IMR-90 (cell line): ENCODE results near the gene THAP5. TPM values are rescaled to one million over a fixed set of nuclear protein-coding genes. Genes with fewer than 3 reads are reported as not detected.
"Not testable (repeated sequence)": the region's sequence is repeated elsewhere in the genome, so short reads cannot be mapped to it uniquely, and the experiment has no call there.

Experiments
- ATAC-seq: fragments of 200-7000 bp; cut with Tn5 transposase; 2 replicates; pipeline ENCODE4 v1.9.1; 2020; ENCODE audit warnings: low read depth, mild to moderate bottlenecking, moderate library complexity
- BruUV-seq: library from RNA; stranded (reverse); fragments of 400-500 nt; replicated peaks from 2 replicates; lab custom pipeline; 2021; lab: Mats Ljungman, UMichigan
- CTCF ChIA-PET: fragments of 300-600 bp; formaldehyde crosslinking; extraction: SDS; loops from one replicate; lab custom pipeline; 2021; ENCODE audit warnings: antibody characterized with exemption; lab: Yijun Ruan, JAX
- POLR2A ChIA-PET: fragments of 300-600 bp; sonication (Branson Sonifier 250); formaldehyde crosslinking; loops from one replicate; lab custom pipeline; 2022; ENCODE audit warnings: antibody characterized with exemption; ENCODE audit not compliant: unreplicated experiment; lab: Charles Lee
- DNase-seq: peaks from one replicate; pipeline ENCODE4 v3.0.0; 2013
- H2AFZ ChIP-seq: replicated peaks from 2 replicates; pipeline ENCODE3; 2013; ENCODE audit warnings: low read length, mild to moderate bottlenecking; ENCODE audit not compliant: poor library complexity
- H2AK5ac ChIP-seq: 2 replicates; pipeline ENCODE4 v1.6.1; 2013; ENCODE audit warnings: low read depth, low read length, inconsistent platforms
- H2AK9ac ChIP-seq: replicated peaks from 2 replicates; pipeline ENCODE3; 2013; ENCODE audit warnings: mild to moderate bottlenecking, low read depth, low read length, moderate library complexity; ENCODE audit not compliant: poor library complexity
- H2BK120ac ChIP-seq: 2 replicates; pipeline ENCODE4 v1.6.1; 2013; ENCODE audit warnings: low read depth, low read length, inconsistent platforms
- H2BK15ac ChIP-seq: 3 replicates; pipeline ENCODE4 v1.6.1; 2013; ENCODE audit warnings: low read depth, low read length, inconsistent platforms
- H2BK20ac ChIP-seq: 2 replicates; pipeline ENCODE4 v1.6.1; 2013; ENCODE audit warnings: low read depth, mild to moderate bottlenecking, inconsistent platforms, low read length, moderate library complexity
- H2BK5ac ChIP-seq: 2 replicates; pipeline ENCODE4 v1.6.1; 2013; ENCODE audit warnings: mild to moderate bottlenecking, low read depth, low read length, inconsistent platforms; ENCODE audit not compliant: poor library complexity, severe bottlenecking
- H3K14ac ChIP-seq: replicated peaks from 2 replicates; pipeline ENCODE4 v1.6.1; 2013; ENCODE audit warnings: low read depth, low read length, inconsistent platforms
- H3K18ac ChIP-seq: 2 replicates; pipeline ENCODE4 v1.6.1; 2013; ENCODE audit warnings: low read depth, low read length, control low read depth
- H3K23ac ChIP-seq: 2 replicates; pipeline ENCODE4 v1.6.1; 2013; ENCODE audit warnings: low read depth, low read length, inconsistent platforms
- H3K27ac ChIP-seq: 2 replicates; pipeline ENCODE4 v1.5.1; 2013; ENCODE audit warnings: mild to moderate bottlenecking, control low read depth, low read length; ENCODE audit not compliant: insufficient read depth
- H3K27me3 ChIP-seq: 2 replicates; pipeline ENCODE4 v1.6.1; 2013; ENCODE audit warnings: low read length; ENCODE audit not compliant: control insufficient read depth, insufficient read depth
- H3K36me3 ChIP-seq: 2 replicates; pipeline ENCODE4 v1.6.1; 2013; ENCODE audit warnings: low read length, mixed read lengths; ENCODE audit not compliant: control insufficient read depth, insufficient read depth
- H3K4ac ChIP-seq: 2 replicates; pipeline ENCODE4 v1.6.1; 2013; ENCODE audit warnings: low read depth, low read length, inconsistent platforms
- H3K4me1 ChIP-seq: 2 replicates; pipeline ENCODE4 v1.6.1; 2013; ENCODE audit warnings: low read length, mixed read lengths; ENCODE audit not compliant: control insufficient read depth, insufficient read depth
- H3K4me2 ChIP-seq: 2 replicates; pipeline ENCODE4 v1.6.1; 2013; ENCODE audit warnings: low read depth, mild to moderate bottlenecking, control low read depth, low read length, moderate library complexity
- H3K4me3 ChIP-seq: 2 replicates; pipeline ENCODE4 v1.5.1; 2013; ENCODE audit warnings: low read depth, mild to moderate bottlenecking, control low read depth, low read length, moderate library complexity; ENCODE audit not compliant: insufficient read depth
- H3K56ac ChIP-seq: 2 replicates; pipeline ENCODE4 v1.6.1; 2013; ENCODE audit warnings: low read length, inconsistent platforms; ENCODE audit not compliant: insufficient read depth; ENCODE audit errors: extremely low read depth
- H3K79me1 ChIP-seq, 2 experiments: 2 replicates each; pipeline ENCODE4 v1.6.1; 2013; ENCODE audit warnings: low read length in 2 of 2, inconsistent platforms in 1 of 2, low read depth in 1 of 2
- H3K9ac ChIP-seq: 2 replicates; pipeline ENCODE4 v1.6.1; 2013; ENCODE audit warnings: low read depth, low read length, control low read depth
- H3K9me1 ChIP-seq: 2 replicates; pipeline ENCODE4 v1.6.1; 2013; ENCODE audit warnings: low read length, inconsistent platforms; ENCODE audit not compliant: insufficient read depth
- H3K9me3 ChIP-seq: 2 replicates; pipeline ENCODE4 v1.6.1; 2013; ENCODE audit warnings: low read length; ENCODE audit not compliant: control insufficient read depth, insufficient read depth
- H4K20me1 ChIP-seq: 2 replicates; pipeline ENCODE4 v1.6.1; 2013; ENCODE audit warnings: low read length, inconsistent platforms; ENCODE audit not compliant: insufficient read depth
- H4K5ac ChIP-seq: 2 replicates; pipeline ENCODE4 v1.6.1; 2013; ENCODE audit warnings: mild to moderate bottlenecking, low read depth, low read length, control low read depth
- H4K8ac ChIP-seq, 2 experiments: 2 replicates each; pipeline ENCODE4 v1.6.1; 2013; ENCODE audit warnings: low read depth in 2 of 2, low read length in 2 of 2, control low read depth in 1 of 2, inconsistent platforms in 1 of 2
- H4K91ac ChIP-seq: 2 replicates; pipeline ENCODE4 v1.6.1; 2013; ENCODE audit warnings: low read depth, low read length, inconsistent platforms; ENCODE audit not compliant: insufficient read depth
- WGBS, 2 experiments: methylation state at CpG; one replicate each; pipeline versions ENCODE4 v1.1.5 to v1.1.7; 2013; ENCODE audit warnings: missing lambda C conversion rate in 2 of 2; ENCODE audit not compliant: insufficient read length in 1 of 2; ENCODE audit errors: extremely low coverage in 2 of 2; 5-methylcytosine and 5-hydroxymethylcytosine counted together
- dilution Hi-C: fragments of 300-500 bp; cut with HindIII; formaldehyde crosslinking; loops from one replicate; pipeline ENCODE4 v1.14.3; 2018; ENCODE audit warnings: low sequenced_read_pairs; ENCODE audit not compliant: unreplicated experiment
- in situ Hi-C: fragments of 300-500 bp; cut with MboI; formaldehyde crosslinking; loops from 3 replicates; pipeline ENCODE4 v1.14.3; 2019; ENCODE audit warnings: low sequenced_read_pairs, inconsistent platforms, mixed read lengths
- intact Hi-C: fragments of 100-400 bp; cut with micrococcal nuclease; formaldehyde crosslinking; loops from 2 replicates; pipeline ENCODE4 v1.10.0; 2022
- polyA plus RNA-seq, 3 experiments: library from polyadenylated mRNA; depleted of rRNA; stranded (reverse); fragments of >200 nt; gene quantifications; 2 replicates each; pipeline ENCODE4 v1.2.3, GENCODE V29; 2012; ENCODE audit warnings: low replicate concordance in 1 of 3
- total RNA-seq: library from RNA; depleted of rRNA; stranded (reverse); fragments of >200 nt; gene quantifications from 2 replicates; pipeline ENCODE4 v1.2.3, GENCODE V29; 2012

THAP5 gene
- total and polyA plus RNA-seq, 2 of the 4 experiments (the other 2 are of a cell fraction), result 6.7 to 23.7 TPM

GRCh38 chr7:108538236-108538635, 31.3 kb downstream of the THAP5 start:
- H3K4ac ChIP-seq, ATAC-seq, in situ Hi-C loops, H2BK5ac ChIP-seq, H4K5ac ChIP-seq, H4K20me1 ChIP-seq, POLR2A ChIA-PET, H2AK5ac ChIP-seq, H2AFZ ChIP-seq, BruUV-seq, H3K4me2 ChIP-seq, H3K27ac ChIP-seq, H2BK20ac ChIP-seq, intact Hi-C loops, H3K9ac ChIP-seq, H3K27me3 ChIP-seq, H3K14ac ChIP-seq, DNase-seq, H2BK120ac ChIP-seq, H2AK9ac ChIP-seq, H3K9me1 ChIP-seq, H3K4me3 ChIP-seq, H3K9me3 ChIP-seq, H3K23ac ChIP-seq, CTCF ChIA-PET, H3K18ac ChIP-seq, H3K4me1 ChIP-seq, H4K91ac ChIP-seq, H3K36me3 ChIP-seq, H3K79me1 ChIP-seq, H2BK15ac ChIP-seq, H4K8ac ChIP-seq, H3K56ac ChIP-seq, dilution Hi-C loops: not testable (repeated sequence)
- no CpG with 5 or more reads among the region's 2 CpGs for WGBS, 2 experiments
